Prostate gland (tissue), 2 donors: ENCODE data around the gene LOC101059915.

ENCODE experiments used
- POLR2A ChIP-seq: fragments of 450-650 bp; IDR thresholded peaks from one replicate; pipeline ENCODE4 v1.6.1; 2016; ENCODE audit warnings: antibody characterized with exemption, mild to moderate bottlenecking
- POLR2AphosphoS5 ChIP-seq: sonication (generic); formaldehyde crosslinking; IDR thresholded peaks from one replicate; pipeline ENCODE4 v1.6.1; 2017; ENCODE audit warnings: antibody characterized with exemption
- TF ChIP-seq, protein P1 (sequence below), 4 experiments: fragments of 200-600 bp in 2 of 4; fragments of 450-650 bp in 2 of 4; sonication (generic) in 2 of 4; IDR thresholded peaks; 1 replicate in 3 of 4; 2 replicates in 1 of 4; pipeline ENCODE4 v1.5.1; 2016 to 2019; ENCODE audit warnings: antibody characterized with exemption in 4 of 4, mild to moderate bottlenecking in 2 of 4, moderate library complexity in 2 of 4

DNA sequence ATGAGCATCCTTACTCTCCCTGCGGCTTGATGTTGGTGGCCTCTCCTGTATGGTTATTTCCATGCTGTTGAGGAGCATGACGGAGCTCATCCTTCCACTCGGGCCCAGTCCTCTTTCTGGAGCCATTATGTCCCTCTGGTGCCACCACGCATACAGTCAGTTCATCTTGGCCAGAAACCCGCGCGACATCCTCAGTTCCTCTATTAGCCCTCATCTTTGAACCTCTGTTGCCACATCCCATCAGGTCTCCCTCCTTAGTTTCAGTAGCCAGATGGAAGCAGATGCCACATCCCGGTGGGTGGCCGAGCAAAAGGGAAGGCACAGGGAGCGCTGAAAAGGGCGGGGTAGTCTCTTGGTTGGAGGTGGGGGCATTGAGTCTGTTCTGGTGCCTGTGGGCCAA is 4.6 kb downstream of the LOC101059915 start:
- TF ChIP-seq, protein P1, sequence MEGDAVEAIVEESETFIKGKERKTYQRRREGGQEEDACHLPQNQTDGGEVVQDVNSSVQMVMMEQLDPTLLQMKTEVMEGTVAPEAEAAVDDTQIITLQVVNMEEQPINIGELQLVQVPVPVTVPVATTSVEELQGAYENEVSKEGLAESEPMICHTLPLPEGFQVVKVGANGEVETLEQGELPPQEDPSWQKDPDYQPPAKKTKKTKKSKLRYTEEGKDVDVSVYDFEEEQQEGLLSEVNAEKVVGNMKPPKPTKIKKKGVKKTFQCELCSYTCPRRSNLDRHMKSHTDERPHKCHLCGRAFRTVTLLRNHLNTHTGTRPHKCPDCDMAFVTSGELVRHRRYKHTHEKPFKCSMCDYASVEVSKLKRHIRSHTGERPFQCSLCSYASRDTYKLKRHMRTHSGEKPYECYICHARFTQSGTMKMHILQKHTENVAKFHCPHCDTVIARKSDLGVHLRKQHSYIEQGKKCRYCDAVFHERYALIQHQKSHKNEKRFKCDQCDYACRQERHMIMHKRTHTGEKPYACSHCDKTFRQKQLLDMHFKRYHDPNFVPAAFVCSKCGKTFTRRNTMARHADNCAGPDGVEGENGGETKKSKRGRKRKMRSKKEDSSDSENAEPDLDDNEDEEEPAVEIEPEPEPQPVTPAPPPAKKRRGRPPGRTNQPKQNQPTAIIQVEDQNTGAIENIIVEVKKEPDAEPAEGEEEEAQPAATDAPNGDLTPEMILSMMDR (IDR thresholded peaks at IDR 0.05): no peak
- TF ChIP-seq POLR2AphosphoS5 (no peak), POLR2A (no peak)
